AG09319 (cell line): ENCODE results near the gene CORO2B.

Experiments used
- DNase-seq: peaks from one replicate; pipeline ENCODE4 v3.0.0-alpha.2; 2010; ENCODE audit warnings: low read depth; ENCODE audit errors: extremely low read depth
- TF ChIP-seq, protein P1 (sequence below): IDR thresholded peaks from 2 replicates; pipeline ENCODE4 v1.5.1; 2011; ENCODE audit warnings: low read depth, mild to moderate bottlenecking, inconsistent platforms, low read length, moderate library complexity

CORO2B gene

DNA sequence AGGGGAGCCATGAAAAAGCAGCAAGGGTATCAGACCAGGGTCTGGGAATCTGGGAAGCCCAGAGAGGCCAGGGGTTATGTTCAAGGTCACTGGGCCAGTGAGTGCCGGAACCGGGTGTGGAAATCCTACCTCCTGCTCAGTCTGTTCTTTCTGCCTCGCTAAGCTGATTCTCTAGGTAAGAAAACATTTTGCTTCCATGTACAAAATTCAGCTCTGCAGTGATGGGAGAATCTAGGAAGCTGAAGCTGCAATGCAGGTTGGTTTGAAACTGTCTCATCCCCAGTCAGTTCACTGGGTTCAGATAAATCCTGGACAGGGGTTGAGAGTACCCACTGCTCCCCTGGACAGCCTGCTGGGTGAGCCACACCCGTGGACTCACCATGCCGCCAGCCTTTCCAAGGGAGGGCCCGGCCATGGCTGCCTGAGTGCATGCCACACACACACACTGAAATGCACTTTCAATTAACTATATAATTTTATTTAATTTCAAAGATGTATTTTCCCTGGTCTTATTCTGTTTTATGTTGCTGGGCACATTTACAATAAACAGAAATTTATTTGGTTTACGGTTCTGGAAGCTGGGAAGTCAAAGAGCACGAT lies 108.4 kb downstream of the CORO2B start:
- TF ChIP-seq, protein P1, sequence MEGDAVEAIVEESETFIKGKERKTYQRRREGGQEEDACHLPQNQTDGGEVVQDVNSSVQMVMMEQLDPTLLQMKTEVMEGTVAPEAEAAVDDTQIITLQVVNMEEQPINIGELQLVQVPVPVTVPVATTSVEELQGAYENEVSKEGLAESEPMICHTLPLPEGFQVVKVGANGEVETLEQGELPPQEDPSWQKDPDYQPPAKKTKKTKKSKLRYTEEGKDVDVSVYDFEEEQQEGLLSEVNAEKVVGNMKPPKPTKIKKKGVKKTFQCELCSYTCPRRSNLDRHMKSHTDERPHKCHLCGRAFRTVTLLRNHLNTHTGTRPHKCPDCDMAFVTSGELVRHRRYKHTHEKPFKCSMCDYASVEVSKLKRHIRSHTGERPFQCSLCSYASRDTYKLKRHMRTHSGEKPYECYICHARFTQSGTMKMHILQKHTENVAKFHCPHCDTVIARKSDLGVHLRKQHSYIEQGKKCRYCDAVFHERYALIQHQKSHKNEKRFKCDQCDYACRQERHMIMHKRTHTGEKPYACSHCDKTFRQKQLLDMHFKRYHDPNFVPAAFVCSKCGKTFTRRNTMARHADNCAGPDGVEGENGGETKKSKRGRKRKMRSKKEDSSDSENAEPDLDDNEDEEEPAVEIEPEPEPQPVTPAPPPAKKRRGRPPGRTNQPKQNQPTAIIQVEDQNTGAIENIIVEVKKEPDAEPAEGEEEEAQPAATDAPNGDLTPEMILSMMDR = no peak
- no peak for DNase-seq

DNA sequence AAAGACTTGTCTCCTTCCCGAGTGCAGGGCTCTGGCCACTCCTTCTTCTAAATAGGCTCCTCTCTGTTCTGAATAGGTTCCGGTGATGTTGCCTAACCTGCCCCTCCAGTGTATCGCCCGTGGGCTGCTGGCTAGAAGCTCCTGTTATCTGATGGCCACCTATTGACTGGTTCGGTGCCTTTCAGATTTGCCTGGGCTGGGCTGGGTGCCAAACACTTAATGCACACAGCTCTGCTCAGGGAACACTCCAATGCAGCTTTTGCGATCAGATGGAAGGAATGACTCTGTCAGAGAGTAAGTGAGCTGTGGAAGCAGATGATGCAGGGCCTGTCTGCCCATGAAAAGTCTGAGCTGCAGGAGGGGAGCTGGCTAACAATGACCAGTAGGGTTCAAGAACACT lies 112.9 kb downstream of the CORO2B start:
- DNase-seq = no peak

DNA sequence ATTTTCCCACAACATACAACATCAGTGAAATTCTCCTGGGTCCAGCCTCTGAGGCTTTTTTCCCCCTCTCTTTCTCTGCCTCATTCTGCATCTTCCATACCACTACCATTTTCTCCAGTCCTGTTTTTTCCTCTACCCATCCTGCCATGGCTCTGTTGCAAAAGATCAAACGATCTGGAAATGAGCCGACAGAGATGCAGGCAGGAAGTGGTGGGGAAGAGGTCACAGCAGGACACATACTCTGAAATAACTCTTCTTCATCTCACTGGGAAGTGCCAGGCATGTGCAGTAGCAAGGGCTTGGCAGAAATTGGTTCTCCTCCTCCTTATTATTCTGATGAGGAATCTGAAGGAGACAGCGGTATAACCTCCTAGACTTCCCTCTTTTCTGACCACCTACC lies 114.3 kb downstream of the CORO2B start:
- DNase-seq = no peak

More for the DNA sequence above, 112.9 kb downstream of the CORO2B start:
- TF ChIP-seq, protein P1 = no peak

DNA sequence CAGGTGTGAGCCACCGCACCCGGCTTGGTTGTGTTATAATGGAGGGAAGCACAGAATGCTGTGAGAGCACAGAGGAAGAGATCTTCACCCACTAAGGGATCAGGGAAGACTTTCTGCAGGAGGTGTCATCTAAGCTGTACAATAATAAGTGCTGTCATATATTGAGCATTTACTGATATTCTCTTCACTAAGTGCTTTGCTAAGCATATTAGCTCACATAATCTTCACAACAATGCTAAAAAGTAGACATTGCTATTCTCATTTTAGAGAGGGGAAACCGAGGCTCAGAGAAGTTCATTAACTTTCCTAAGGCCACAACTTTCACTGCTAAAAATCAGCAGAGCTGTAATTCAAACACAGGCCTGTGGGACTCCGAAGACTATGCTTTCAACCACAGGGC lies 115.3 kb downstream of the CORO2B start:
- no peak for DNase-seq
- TF ChIP-seq, protein P1 = no peak

More for the DNA sequence above, 114.3 kb downstream of the CORO2B start:
- TF ChIP-seq, protein P1 = no peak

DNA sequence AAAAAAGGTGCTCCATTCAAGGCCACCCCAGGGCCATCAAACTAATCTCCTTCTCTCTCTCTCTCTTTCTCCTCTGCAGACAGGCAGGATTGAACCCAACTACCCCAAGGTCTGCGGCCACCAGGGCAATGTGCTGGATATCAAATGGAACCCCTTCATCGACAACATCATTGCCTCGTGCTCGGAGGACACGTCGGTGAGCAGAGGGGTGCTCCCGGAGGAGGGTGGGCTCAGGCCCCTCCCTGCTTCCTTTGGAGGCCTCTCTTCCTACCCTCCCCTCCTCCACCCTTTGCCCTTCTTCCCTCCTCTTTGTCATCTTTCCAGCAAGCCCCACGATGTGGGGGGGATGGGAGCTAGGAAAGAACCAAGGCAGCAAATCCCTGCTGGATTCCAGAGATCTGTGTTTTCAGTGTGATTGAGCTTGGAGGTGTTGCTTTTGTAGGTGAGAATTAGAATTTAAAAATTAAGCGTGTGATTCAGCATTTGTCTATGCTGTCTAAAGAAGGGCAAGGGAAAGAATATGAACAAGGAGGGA lies 116.3 kb downstream of the CORO2B start:
- no peak for DNase-seq
- TF ChIP-seq, protein P1 = no peak

DNA sequence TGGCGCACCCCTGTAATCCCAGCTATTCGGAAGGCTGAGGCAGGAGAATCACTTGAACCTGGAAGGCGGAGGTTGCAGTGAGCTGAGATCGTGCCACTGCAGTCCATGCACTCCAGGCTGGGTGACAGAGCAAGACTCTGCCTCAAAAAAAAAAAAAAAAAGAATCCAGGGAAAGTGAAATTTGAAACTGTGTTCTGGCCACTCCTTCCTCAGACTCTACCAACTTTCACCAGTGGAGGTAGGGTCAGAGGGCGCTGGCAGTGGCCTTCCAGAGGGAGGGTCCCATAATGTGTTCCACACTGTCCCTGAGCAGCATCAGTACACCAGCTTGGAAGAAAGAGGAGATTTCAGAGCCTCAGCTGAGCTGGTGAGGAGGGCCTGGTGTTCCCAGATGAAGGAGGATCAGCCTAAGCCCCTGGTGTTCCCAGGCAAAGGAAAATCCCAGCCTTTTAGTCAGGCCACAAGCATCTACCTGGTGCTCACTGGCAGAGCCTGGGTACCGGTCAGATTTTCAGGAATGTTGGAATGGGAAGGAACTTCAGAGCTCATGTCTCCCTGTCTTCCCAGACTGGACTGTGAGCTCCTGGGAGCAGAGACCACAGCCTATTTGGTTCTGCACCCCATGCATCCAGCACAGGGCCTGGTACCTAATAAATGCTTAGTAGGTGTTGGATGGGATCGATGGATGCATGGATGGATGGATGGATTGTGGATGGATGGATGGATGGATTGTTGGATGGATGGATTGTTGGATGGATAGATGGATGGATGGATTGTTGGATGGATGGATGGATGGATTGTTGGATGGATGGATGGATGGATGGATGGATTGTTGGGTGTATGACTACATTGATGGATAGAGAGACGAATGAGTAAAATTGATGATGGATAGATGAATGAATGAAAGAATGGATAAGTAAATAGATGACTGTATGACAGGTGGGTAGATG lies 117.9 kb downstream of the CORO2B start:
- TF ChIP-seq, protein P1 = no peak

More for the DNA sequence above, 117.9 kb downstream of the CORO2B start:
- no peak for DNase-seq
